Stimulated activated CD8-positive, alpha-beta memory T cell treated with anti-CD3 and anti-CD28 coated beads, Interleukin-15, amount 100 ng/mL, for 48 hours (primary cell): ENCODE measurements around the gene RPL14.
A peak's percentile ranks its signal among the peaks of the same experiment; 100 is the strongest.
"Not testable (repeated sequence)": the region's sequence is repeated elsewhere in the genome, so short reads cannot be mapped to it uniquely, and the experiment has no call there.

Experiments used
- DNase-seq, 2 donors: peaks; one replicate each; pipeline ENCODE4 v3.0.0-alpha.2; 2020; ENCODE audit warnings: low read depth in 2 of 2

Gene RPL14

GRCh38 chr3:40462838-40463237 is 5.7 kb downstream of the RPL14 start:
- not testable (repeated sequence) for DNase-seq

DNA sequence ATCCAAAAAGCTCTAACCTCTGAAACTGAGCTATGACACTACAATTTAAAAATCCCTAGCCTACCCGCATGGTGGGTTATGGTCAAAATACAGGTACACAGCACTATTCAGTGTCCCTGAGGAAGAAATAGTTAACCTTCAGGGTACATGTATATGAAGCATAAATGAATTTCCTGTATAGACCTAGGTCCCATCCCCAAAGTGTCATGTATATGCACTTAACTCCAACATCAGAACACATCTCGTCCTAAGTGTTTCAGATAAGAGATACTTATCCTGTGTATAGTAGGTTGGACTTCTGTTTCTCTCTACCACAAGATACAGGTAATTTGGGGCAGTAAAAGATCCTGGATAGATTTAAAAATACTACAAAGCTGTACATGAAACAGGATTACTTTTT is 6.4 kb downstream of the RPL14 start:
- no peak for DNase-seq

GRCh38 chr3:40464339-40465110 is 7.4 kb downstream of the RPL14 start:
- no peak for DNase-seq

GRCh38 chr3:40465111-40465407 is 7.9 kb downstream of the RPL14 start:
- DNase-seq, result no peak

GRCh38 chr3:40465456-40465855 is 8.3 kb downstream of the RPL14 start:
- DNase-seq, result no peak

- DNase-seq, result no peak
Measured at GRCh38 chr3:40468018-40468417, 10.9 kb downstream of the RPL14 start.

DNA sequence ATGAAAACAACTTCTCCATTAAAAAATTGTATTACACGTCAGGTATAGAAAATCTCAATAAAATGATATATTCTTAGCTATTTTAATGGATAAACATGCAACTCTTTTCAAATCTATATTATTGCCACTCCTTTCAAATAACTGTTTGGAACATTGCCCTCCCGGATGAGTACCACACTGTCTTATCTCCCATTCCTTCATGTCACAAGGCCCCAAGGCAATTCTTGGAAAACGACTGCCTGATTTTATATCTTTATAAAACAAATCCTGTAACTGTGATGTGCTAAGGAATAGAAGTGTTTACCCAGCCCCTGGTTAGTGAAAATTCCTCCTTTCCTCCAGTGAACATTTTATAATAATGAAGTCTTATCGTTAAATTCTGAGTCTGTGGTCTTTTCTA is 13.6 kb downstream of the RPL14 start:
- DNase-seq, result no peak

GRCh38 chr3:40476478-40477470 is 19.6 kb downstream of the RPL14 start, which contains the start of gene ZNF619:
ZNF619 (plus strand) TSS chr3:40477122; CDS start chr3:40477980, 858 bp downstream.
- DNase-seq, result peak in 1 of 2 donors; percentile 21

- DNase-seq, result no peak
Measured at GRCh38 chr3:40477666-40478065, 20.5 kb downstream of the RPL14 start.

GRCh38 chr3:40487172-40487571 is 30.0 kb downstream of the RPL14 start:
- DNase-seq, result no peak

DNA sequence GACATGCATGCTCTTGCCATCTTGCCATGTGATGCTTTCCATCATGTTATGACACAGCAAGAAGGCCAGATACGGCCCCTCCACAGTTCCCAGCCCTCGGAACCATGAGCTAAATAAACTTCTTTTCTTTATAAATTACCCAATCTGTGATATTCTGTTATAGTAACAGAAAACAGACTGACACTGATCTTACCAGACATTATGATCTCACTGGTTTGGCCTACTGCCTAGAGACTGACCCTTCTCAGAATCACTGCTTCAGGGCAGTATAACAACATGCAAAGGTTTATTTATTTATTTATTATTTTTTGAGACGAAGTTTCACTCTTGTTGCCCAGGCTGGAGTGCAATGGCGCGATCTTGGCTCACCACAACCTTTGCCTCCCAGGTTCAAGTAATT is 33.8 kb downstream of the RPL14 start:
- DNase-seq, result no peak

DNA sequence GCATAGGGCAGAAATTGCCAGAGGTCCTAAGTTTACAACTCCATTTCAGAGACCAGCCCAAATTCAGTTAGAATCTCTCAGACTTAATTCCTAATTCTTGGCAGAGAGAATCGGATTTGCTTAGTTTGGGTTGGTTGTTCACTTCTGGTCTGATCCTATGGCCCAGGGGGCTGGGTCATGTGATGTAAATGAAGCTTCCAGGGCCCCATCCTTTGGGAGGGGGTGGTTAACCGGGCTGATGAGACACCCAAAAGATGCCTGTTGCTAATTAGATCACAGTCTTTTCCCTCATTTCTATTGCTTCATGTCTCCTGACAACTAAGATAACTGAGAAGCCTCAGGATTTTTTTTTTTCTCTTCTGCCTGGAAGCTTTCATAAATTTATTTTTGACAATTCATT is 37.6 kb downstream of the RPL14 start:
- no peak for DNase-seq

GRCh38 chr3:40497288-40497687 is 40.1 kb downstream of the RPL14 start:
- no peak for DNase-seq

- DNase-seq, result no peak
Measured at GRCh38 chr3:40499952-40500351, 42.8 kb downstream of the RPL14 start.

- no peak for DNase-seq
Measured at GRCh38 chr3:40502034-40502433, 44.9 kb downstream of the RPL14 start.

DNA sequence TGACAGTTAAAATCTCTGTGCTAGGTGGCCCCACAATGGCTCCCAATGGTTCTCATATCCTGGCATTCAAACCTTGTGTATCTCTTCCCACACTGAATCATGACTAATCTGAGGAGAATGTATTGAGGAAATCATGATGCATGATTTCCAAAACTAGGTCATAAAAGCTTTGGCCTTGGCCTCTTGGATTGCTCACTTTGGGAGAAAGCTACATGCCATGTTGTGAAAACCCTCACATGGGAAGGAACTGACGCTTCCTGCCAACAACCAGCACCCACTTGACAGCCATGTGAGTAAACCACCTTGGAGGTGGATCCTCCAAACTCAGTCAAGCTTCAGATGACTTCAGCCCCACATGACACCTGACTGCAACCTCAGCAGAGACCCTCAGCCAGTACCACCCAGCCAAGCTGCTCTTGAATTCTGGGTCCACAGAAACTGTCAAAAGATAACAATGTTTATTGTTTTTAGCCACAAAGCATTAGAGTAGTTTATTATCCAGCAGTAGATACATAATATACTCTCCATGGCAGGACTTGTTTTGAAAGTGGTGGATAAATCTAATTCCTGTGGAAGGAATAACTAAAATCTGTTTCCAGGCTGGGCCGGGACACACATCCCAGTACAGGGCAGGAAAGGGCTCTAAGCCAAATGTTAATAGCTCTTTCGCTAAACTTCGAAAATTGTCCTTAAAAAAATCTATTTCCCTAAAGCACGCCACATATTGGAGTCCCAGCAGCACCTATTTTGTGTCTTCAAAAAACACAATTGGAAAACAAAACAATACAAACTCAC is 47.7 kb downstream of the RPL14 start:
- no peak for DNase-seq

GRCh38 chr3:40505599-40506462 is 48.7 kb downstream of the RPL14 start, which contains the start of gene ZNF620:
ZNF620 (plus strand) TSS chr3:40506039; CDS start chr3:40506353, 314 bp downstream.
- DNase-seq, result peak; percentile 32 to 49

- DNase-seq, result no peak
Measured at GRCh38 chr3:40511031-40511718, 54.0 kb downstream of the RPL14 start.

GRCh38 chr3:40516201-40516600 is 59.1 kb downstream of the RPL14 start:
- no peak for DNase-seq

DNA sequence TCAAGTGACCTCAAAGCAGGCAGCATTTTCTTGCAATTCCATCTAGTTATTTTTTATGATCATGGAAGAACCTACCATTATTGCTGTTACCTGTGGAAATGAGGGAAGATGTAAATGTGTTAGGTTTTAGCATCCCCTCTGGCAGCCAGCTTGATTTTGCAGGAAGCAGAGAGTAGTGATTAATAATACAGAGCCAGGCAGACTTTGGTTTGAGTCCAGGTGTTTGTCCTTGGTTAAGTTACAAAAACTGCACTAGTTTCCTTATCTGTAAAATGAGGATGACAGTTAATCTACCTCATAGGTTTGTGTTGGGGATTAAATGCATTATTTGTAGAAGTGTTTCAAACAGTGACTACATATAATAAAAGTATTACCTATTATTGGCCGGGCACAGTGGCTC is 60.9 kb downstream of the RPL14 start:
- no peak for DNase-seq
